Measurements from ENCODE around the gene TNIP3.

DNA sequence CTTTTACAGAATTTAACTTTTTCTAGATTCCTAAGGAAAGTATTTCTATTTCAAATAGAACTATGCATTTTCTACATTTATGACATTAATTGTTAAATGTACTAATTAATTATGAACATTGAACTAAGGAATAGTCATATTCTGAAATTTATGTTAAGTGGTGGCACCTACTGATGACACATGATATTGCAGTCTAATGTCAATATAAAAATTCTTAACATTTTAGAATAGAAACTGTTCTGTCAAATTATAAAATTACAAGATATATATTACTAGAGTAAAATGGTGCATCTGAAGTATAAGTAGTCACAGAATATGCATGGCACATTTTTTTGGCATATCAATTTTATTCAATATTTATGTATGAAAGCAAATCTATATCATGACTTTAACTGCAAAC is 51.6 kb downstream of the TNIP3 start:
- TF ChIP-seq, protein P1, sequence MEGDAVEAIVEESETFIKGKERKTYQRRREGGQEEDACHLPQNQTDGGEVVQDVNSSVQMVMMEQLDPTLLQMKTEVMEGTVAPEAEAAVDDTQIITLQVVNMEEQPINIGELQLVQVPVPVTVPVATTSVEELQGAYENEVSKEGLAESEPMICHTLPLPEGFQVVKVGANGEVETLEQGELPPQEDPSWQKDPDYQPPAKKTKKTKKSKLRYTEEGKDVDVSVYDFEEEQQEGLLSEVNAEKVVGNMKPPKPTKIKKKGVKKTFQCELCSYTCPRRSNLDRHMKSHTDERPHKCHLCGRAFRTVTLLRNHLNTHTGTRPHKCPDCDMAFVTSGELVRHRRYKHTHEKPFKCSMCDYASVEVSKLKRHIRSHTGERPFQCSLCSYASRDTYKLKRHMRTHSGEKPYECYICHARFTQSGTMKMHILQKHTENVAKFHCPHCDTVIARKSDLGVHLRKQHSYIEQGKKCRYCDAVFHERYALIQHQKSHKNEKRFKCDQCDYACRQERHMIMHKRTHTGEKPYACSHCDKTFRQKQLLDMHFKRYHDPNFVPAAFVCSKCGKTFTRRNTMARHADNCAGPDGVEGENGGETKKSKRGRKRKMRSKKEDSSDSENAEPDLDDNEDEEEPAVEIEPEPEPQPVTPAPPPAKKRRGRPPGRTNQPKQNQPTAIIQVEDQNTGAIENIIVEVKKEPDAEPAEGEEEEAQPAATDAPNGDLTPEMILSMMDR (IDR thresholded peaks at IDR 0.05): peak; percentile 65
- no peak for TF ChIP-seq ZFX (IDR thresholded peaks at IDR 0.05; ENCODE audit: borderline replicate concordance)

Data from 22Rv1 (cell line).